ENCODE measurements around the gene CPNE5. TPM values are rescaled to one million over a fixed set of nuclear protein-coding genes. Genes with fewer than 3 reads are reported as not detected.

Gene CPNE5
- total RNA-seq, 1 donor from 2014 or later, result not detected

GRCh38 chr6:36856277-36856676 is 17.0 kb upstream of the CPNE5 start:
- Mint-ChIP-seq H3K9me3 (no peaks in the 10 kb centered on the region), H3K36me3 (peaks cover 31% of the 10 kb centered on the region), H3K27me3 (ENCODE audit: insufficient read depth, low read depth) (no peaks in the 10 kb centered on the region), H3K4me1 (peaks cover 13% of the 10 kb centered on the region), H3K27ac (no peak overlapping the region), H3K4me3 (no peak overlapping the region)
- no peak for TF ChIP-seq EZH2 (IDR thresholded peaks at IDR 0.05)
- TF ChIP-seq CTCF (IDR thresholded peaks at IDR 0.05), result no peak
- H3K27me3 ChIP-seq, result no peaks in the 10 kb centered on the region
- DNase-seq (ENCODE audit: low spot score), result no peak
- H3K9me3 ChIP-seq (ENCODE audit: low read depth), result no peaks in the 10 kb centered on the region
- H3K36me3 ChIP-seq, result peaks cover 3% of the 10 kb centered on the region
- peaks cover 36% of the 10 kb centered on the region for H3K79me2 ChIP-seq (ENCODE audit: low read depth)
- H4K20me1 ChIP-seq (ENCODE audit: low read depth), result peaks cover 38% of the 10 kb centered on the region
- no peaks in the 10 kb centered on the region for H3K4me1 ChIP-seq
- H3K4me2 ChIP-seq, result no peak overlapping the region
- H3K27ac ChIP-seq, result no peak overlapping the region
- H2AFZ ChIP-seq (replicated peaks), result no peak overlapping the region
- peaks cover 8% of the 10 kb centered on the region for H3F3A ChIP-seq (ENCODE audit: low read depth)
- no peak overlapping the region for H3K4me3 ChIP-seq
- H3K9ac ChIP-seq, result no peak overlapping the region

- no peak overlapping the region for H3K4me3 ChIP-seq
- peaks cover 31% of the 10 kb centered on the region for H3K79me2 ChIP-seq (ENCODE audit: low read depth)
- TF ChIP-seq EZH2phosphoT487 (IDR thresholded peaks at IDR 0.05) (no peak), CTCF (IDR thresholded peaks at IDR 0.05) (no peak), EZH2 (IDR thresholded peaks at IDR 0.05) (no peak)
- no peak overlapping the region for H2AFZ ChIP-seq (replicated peaks)
- H3F3A ChIP-seq (ENCODE audit: low read depth), result peaks cover 8% of the 10 kb centered on the region
- no peaks in the 10 kb centered on the region for H3K9me3 ChIP-seq (ENCODE audit: low read depth)
- Mint-ChIP-seq H3K9me3 (no peaks in the 10 kb centered on the region), H3K27me3 (ENCODE audit: insufficient read depth, low read depth) (no peaks in the 10 kb centered on the region), H3K36me3 (peaks cover 26% of the 10 kb centered on the region), H3K4me1 (peaks cover 16% of the 10 kb centered on the region), H3K4me3 (no peak overlapping the region), H3K27ac (no peak overlapping the region)
- H3K4me1 ChIP-seq, result no peaks in the 10 kb centered on the region
- no peaks in the 10 kb centered on the region for H3K27me3 ChIP-seq
- peaks cover 38% of the 10 kb centered on the region for H4K20me1 ChIP-seq (ENCODE audit: low read depth)
- H3K27ac ChIP-seq, result no peak overlapping the region
- no peak overlapping the region for H3K4me2 ChIP-seq
- no peak overlapping the region for H3K9ac ChIP-seq
- H3K36me3 ChIP-seq, result peaks cover 2% of the 10 kb centered on the region
- DNase-seq (ENCODE audit: low spot score), result no peak
Measured at GRCh38 chr6:36855750-36856149, 16.5 kb upstream of the CPNE5 start.

GRCh38 chr6:36853325-36853724 is 14.1 kb upstream of the CPNE5 start:
- no peak overlapping the region for H3K4me3 Mint-ChIP-seq
- H3K4me1 ChIP-seq, result peaks cover 8% of the 10 kb centered on the region
- no peaks in the 10 kb centered on the region for H3K27me3 ChIP-seq
- no peak overlapping the region for H3K4me2 ChIP-seq
- no peak for TF ChIP-seq EZH2phosphoT487 (IDR thresholded peaks at IDR 0.05)
- TF ChIP-seq CTCF (IDR thresholded peaks at IDR 0.05), result no peak
- TF ChIP-seq EZH2 (IDR thresholded peaks at IDR 0.05), result no peak
- no peak overlapping the region for H3K9ac ChIP-seq
- peaks cover 31% of the 10 kb centered on the region for H3K4me1 Mint-ChIP-seq
- no peaks in the 10 kb centered on the region for H3K9me3 ChIP-seq (ENCODE audit: low read depth)
- no peak overlapping the region for H3K27ac Mint-ChIP-seq
- H4K20me1 ChIP-seq (ENCODE audit: low read depth), result peaks cover 26% of the 10 kb centered on the region
- H3K36me3 Mint-ChIP-seq, result peaks cover 14% of the 10 kb centered on the region
- peaks cover 3% of the 10 kb centered on the region for H3K27me3 Mint-ChIP-seq (ENCODE audit: insufficient read depth, low read depth)
- no peak overlapping the region for H3K27ac ChIP-seq
- DNase-seq (ENCODE audit: low spot score), result no peak
- no peak overlapping the region for H2AFZ ChIP-seq (replicated peaks)
- no peak overlapping the region for H3K4me3 ChIP-seq
- no peaks in the 10 kb centered on the region for H3K36me3 ChIP-seq
- peaks cover 15% of the 10 kb centered on the region for H3K79me2 ChIP-seq (ENCODE audit: low read depth)
- H3F3A ChIP-seq (ENCODE audit: low read depth), result peaks cover 21% of the 10 kb centered on the region
- H3K9me3 Mint-ChIP-seq, result no peaks in the 10 kb centered on the region
